LNCAP (cell line): Measurements from ENCODE around the gene TPCN2.

Experiments
- TF ChIP-seq, protein P1 (sequence below): fragments of 450-650 bp; IDR thresholded peaks from 2 replicates; pipeline ENCODE4 v1.5.1; 2017; ENCODE audit warnings: mild to moderate bottlenecking

Gene TPCN2

DNA sequence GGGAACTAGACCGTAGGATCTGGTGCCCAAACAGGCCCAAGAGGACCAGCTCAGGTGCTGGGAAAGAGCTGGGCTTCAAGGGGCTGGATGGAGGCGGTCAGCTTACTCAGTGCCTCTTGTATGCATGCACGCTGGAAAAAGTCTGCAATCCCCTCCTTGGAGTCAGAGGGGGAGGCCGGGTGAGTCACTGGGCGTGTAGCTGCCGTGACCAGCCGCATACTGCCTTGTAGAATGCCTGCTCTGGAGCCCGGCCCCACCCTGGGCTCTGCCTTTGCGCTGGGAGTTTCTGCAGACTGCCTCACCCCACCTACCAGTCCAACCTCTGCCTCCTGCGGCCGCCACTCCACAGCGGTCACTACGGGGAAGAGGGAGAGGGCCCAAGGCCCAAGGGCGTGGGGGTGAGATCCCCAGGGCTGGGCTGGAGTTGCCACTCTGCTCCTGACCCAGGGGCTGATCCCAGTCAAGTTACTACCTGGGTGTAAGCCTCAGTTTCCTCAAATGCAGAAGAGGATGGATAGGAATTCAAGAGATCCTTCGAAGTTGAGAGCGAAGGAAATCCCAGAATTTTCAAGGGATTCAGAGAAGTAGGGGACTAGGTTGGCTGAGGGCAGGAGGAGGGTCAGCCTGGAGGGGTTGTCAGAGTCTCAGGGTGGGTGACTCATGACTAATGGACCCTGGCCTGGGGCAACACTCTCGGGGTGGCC, 39.8 kb upstream of the TPCN2 start:
- TF ChIP-seq, protein P1, sequence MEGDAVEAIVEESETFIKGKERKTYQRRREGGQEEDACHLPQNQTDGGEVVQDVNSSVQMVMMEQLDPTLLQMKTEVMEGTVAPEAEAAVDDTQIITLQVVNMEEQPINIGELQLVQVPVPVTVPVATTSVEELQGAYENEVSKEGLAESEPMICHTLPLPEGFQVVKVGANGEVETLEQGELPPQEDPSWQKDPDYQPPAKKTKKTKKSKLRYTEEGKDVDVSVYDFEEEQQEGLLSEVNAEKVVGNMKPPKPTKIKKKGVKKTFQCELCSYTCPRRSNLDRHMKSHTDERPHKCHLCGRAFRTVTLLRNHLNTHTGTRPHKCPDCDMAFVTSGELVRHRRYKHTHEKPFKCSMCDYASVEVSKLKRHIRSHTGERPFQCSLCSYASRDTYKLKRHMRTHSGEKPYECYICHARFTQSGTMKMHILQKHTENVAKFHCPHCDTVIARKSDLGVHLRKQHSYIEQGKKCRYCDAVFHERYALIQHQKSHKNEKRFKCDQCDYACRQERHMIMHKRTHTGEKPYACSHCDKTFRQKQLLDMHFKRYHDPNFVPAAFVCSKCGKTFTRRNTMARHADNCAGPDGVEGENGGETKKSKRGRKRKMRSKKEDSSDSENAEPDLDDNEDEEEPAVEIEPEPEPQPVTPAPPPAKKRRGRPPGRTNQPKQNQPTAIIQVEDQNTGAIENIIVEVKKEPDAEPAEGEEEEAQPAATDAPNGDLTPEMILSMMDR = no peak

GRCh38 chr11:69009441-69010211, 39.1 kb upstream of the TPCN2 start:
- TF ChIP-seq, protein P1 = no peak

GRCh38 chr11:69010361-69010891, 38.3 kb upstream of the TPCN2 start:
- TF ChIP-seq, protein P1 = no peak

- TF ChIP-seq, protein P1 = no peak
These were observed 37.6 kb upstream of the TPCN2 start for GRCh38 chr11:69010964-69011623.

GRCh38 chr11:69011624-69012091, 37.1 kb upstream of the TPCN2 start:
- TF ChIP-seq, protein P1 = no peak

DNA sequence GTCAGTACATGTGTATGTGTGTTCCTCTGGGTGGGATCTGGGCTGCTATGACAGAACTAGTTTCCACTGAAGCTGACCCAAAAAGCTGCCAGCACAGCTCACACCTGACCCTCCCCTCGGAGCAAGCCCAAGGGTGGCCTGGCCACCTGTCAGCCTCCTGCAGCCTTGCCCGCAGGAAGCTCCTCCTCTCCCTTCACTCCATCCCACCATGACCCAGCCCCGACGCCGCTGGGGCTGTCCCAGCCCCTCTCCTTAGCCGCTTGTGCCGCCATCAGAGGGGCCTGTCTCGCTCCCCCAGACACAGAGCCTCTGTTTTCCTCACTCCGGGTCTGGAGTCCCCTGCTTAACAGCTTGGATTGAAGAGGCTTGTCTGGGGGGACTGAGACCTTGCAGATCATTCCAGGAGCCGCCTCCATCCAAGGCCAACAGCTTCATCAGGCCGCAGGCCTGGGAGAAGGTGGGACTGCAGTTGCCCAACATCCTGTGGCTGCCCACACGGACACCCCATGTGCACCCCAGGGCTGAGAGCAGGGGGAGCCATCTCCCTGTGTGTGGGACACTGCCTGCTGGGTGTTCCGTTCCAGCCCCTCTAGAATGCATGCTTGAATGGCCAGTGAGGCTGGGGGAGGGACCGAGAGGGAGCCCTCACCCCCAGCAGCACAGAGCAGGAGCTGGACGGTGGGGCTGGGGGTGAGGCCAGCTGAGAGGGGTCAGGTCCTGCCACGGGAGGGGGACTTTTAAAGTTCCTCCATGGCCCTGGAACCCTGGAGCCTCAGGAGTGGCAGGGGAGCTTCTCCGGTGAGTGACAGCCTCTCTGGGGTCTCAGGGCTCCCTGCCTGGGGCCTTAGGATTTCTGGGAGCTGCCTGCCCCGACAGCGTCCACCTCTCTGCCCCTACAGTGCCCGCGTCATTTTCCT, 36.4 kb upstream of the TPCN2 start:
- TF ChIP-seq, protein P1 = no peak
